Measurements from ENCODE around the gene MCL1.

DNA sequence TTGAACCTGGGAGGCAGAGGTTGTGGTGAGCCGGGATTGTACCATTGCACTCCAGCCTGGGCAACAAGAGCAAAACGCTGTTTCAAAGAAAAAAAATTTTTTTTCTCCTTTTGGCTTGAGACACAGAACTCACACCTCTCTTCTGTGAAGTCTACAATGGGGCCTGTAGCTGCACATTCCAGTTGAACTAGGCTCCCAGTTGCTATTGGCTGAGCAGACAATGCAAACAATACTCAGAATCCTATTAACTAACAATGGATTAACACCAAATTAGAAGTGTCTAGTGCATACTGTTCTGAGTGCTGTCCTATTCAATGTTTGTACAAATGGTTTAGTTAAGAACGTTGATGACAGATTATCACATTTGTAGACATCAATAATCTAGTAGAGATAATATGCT, 17.6 kb upstream of the MCL1 start:
- TF ChIP-seq TAF1 (IDR thresholded peaks at IDR 0.05; ENCODE audit: low read depth, low read length), result no peak
- TF ChIP-seq POU2F2 (IDR thresholded peaks at IDR 0.05; ENCODE audit: low read depth, low read length), result no peak
- TF ChIP-seq POLR2A (IDR thresholded peaks at IDR 0.05; ENCODE audit: low read depth, low read length), result no peak
- no peak for TF ChIP-seq POLR2AphosphoS5 (IDR thresholded peaks at IDR 0.05; ENCODE audit: low read depth, low read length)
- TF ChIP-seq SPI1 (IDR thresholded peaks at IDR 0.05; ENCODE audit: low read depth, low read length), result no peak
